Breast epithelium (tissue), 4 donors: ENCODE results near the gene GRIA3. TPM values are rescaled to one million over a fixed set of nuclear protein-coding genes. Genes with fewer than 3 reads are reported as not detected.
"Not testable (repeated sequence)": the region's sequence is repeated elsewhere in the genome, so short reads cannot be mapped to it uniquely, and the experiment has no call there.

Experiments used
- DNase-seq, 2 donors: peaks; one replicate each; pipeline ENCODE4 v3.0.0-alpha.2; 2019; ENCODE audit warnings: low spot score in 2 of 2
- H3K27ac ChIP-seq, 2 donors: fragments of 200-600 bp; sonication (generic) in 1 of 2; one replicate each; pipeline ENCODE4 v1.5.1; 2016 to 2019; ENCODE audit warnings: mild to moderate bottlenecking in 1 of 2
- H3K27me3 ChIP-seq, 2 donors: fragments of 200-600 bp; sonication (generic) in 1 of 2; one replicate each; pipeline versions ENCODE4 v1.5.1 to v1.6.0; 2017 to 2019; ENCODE audit warnings: control low read depth in 1 of 2, mild to moderate bottlenecking in 1 of 2
- H3K36me3 ChIP-seq: fragments of 200-600 bp; one replicate; pipeline ENCODE4 v1.5.1; 2019
- H3K4me1 ChIP-seq, 2 donors: fragments of 200-600 bp; sonication (generic); one replicate each; pipeline ENCODE4 v1.5.1; 2016 to 2019; ENCODE audit warnings: control low read depth in 1 of 2
- H3K4me3 ChIP-seq, 3 donors: fragments of 200-600 bp; sonication (generic); 1 replicate in 2 of 3; 2 replicates in 1 of 3; pipeline ENCODE4 v1.5.1; 2016 to 2019; ENCODE audit warnings: mild to moderate bottlenecking in 3 of 3, moderate library complexity in 2 of 3
- H3K9me3 ChIP-seq, 2 donors: fragments of 200-600 bp; sonication (generic) in 1 of 2; one replicate each; pipeline ENCODE4 v1.5.1; 2016 to 2019; ENCODE audit warnings: control low read depth in 1 of 2
- CTCF ChIP-seq, 3 donors: fragments of 450-650 bp; IDR thresholded peaks; one replicate each; pipeline ENCODE4 v1.5.1; 2016 to 2017; ENCODE audit warnings: antibody characterized with exemption in 3 of 3, mild to moderate bottlenecking in 3 of 3, moderate library complexity in 3 of 3
- POLR2A ChIP-seq: fragments of 450-650 bp; IDR thresholded peaks from one replicate; pipeline ENCODE4 v1.6.1; 2016; ENCODE audit warnings: antibody characterized with exemption, mild to moderate bottlenecking, moderate library complexity
- POLR2AphosphoS5 ChIP-seq, 3 donors: sonication (generic); formaldehyde crosslinking; IDR thresholded peaks; one replicate each; pipeline ENCODE4 v1.6.1; 2017; ENCODE audit warnings: antibody characterized with exemption in 3 of 3
- intact Hi-C: fragments of 100-400 bp; cut with DNase I; formaldehyde crosslinking; loops from one replicate; pipeline ENCODE4 v1.15.1; 2023; ENCODE audit warnings: low total_unique reads
- total RNA-seq, 3 donors: library from RNA; depleted of rRNA; stranded (reverse); fragments of >200 nt; gene quantifications; one replicate each; pipeline ENCODE4 v1.1.0, GENCODE V29; 2016

The GRIA3 gene
- total RNA-seq, 3 donors from 2014 or later: 0.98 to 2.6 (median 1.9) TPM

- Histone ChIP-seq H3K27me3 (no peaks in the 10 kb centered on the region), H3K9me3 (no peaks in the 10 kb centered on the region), H3K36me3 (no peaks in the 10 kb centered on the region), H3K4me3 (no peak overlapping the region), H3K27ac (no peak overlapping the region), H3K4me1 (no peaks in the 10 kb centered on the region)
- DNase-seq: no peak
- intact Hi-C loops: no loop called here
- TF ChIP-seq CTCF (IDR thresholded peaks at IDR 0.05): no peak
Observed at GRCh38 chrX:123425904-123426303, 241.8 kb downstream of the GRIA3 start.

GRCh38 chrX:123432361-123433150 lies 248.5 kb downstream of the GRIA3 start:
- no peaks in the 10 kb centered on the region for H3K27me3 ChIP-seq
- no peaks in the 10 kb centered on the region for H3K4me1 ChIP-seq
- no peaks in the 10 kb centered on the region for H3K36me3 ChIP-seq
- TF ChIP-seq CTCF (IDR thresholded peaks at IDR 0.05): no peak
- intact Hi-C loops: no loop called here
- no peaks in the 10 kb centered on the region for H3K9me3 ChIP-seq
- no peak overlapping the region for H3K4me3 ChIP-seq
- H3K27ac ChIP-seq: peak overlapping the region in 1 of 2 donors; percentile 11
- peak in 1 of 2 donors; percentile 17 for DNase-seq

GRCh38 chrX:123436512-123437136 lies 252.5 kb downstream of the GRIA3 start:
- H3K4me1 ChIP-seq: no peaks in the 10 kb centered on the region
- no peaks in the 10 kb centered on the region for H3K9me3 ChIP-seq
- no peak for DNase-seq
- intact Hi-C loops: no loop called here
- H3K36me3 ChIP-seq: no peaks in the 10 kb centered on the region
- H3K4me3 ChIP-seq: no peak overlapping the region
- H3K27me3 ChIP-seq: no peaks in the 10 kb centered on the region
- no peak for TF ChIP-seq POLR2AphosphoS5 (IDR thresholded peaks at IDR 0.05)
- no peak for TF ChIP-seq POLR2A
- TF ChIP-seq CTCF (IDR thresholded peaks at IDR 0.05): no peak
- H3K27ac ChIP-seq: no peak overlapping the region

GRCh38 chrX:123439926-123440325 lies 255.8 kb downstream of the GRIA3 start:
- H3K27me3 ChIP-seq, DNase-seq, intact Hi-C loops, H3K9me3 ChIP-seq, H3K4me3 ChIP-seq, H3K4me1 ChIP-seq, H3K27ac ChIP-seq, H3K36me3 ChIP-seq: not testable (repeated sequence)

- intact Hi-C loops: no loop called here
- Histone ChIP-seq H3K27me3 (no peaks in the 10 kb centered on the region), H3K9me3 (no peaks in the 10 kb centered on the region), H3K27ac (no peak overlapping the region), H3K36me3 (no peaks in the 10 kb centered on the region), H3K4me3 (no peak overlapping the region), H3K4me1 (no peaks in the 10 kb centered on the region)
- DNase-seq: no peak
- TF ChIP-seq POLR2A: no peak
- no peak for TF ChIP-seq POLR2AphosphoS5 (IDR thresholded peaks at IDR 0.05)
- no peak for TF ChIP-seq CTCF (IDR thresholded peaks at IDR 0.05)
Observed at GRCh38 chrX:123442764-123443163, 258.7 kb downstream of the GRIA3 start.
